HG03095 (cell line): ENCODE data around the gene MAPK8IP1.

ENCODE experiments used
- ATAC-seq: cut with Tn5 transposase; IDR thresholded peaks from one replicate; pipeline ENCODE4 v1.9.1; 2021; ENCODE audit warnings: moderate library complexity; ENCODE audit not compliant: unreplicated experiment

Gene MAPK8IP1

DNA sequence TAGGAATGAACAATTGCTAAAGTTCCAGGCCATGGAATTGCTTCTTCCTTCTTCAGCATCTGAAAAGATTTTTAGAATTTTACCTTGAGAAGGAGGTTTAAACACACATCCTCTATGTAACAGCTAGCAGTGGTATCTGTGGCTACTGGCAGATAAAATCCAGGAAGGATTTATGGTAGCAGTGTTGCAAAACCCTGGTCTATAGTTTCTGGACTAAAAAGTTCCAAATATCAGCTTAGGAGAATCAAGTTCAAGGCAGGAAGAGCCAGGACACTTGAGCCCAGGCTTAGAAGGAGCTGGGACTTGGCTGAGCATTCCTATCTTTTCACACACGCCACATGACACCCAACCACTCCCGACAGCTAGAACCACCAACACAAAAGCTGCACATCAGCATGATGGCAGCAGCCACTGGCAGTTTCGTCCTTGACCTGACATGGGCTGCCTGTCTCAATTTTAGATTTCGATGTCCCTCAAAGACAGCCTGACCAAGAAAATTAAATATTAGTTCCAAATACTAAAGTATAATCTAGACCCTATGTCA, 51.1 kb downstream of the MAPK8IP1 start:
- no peak for ATAC-seq

DNA sequence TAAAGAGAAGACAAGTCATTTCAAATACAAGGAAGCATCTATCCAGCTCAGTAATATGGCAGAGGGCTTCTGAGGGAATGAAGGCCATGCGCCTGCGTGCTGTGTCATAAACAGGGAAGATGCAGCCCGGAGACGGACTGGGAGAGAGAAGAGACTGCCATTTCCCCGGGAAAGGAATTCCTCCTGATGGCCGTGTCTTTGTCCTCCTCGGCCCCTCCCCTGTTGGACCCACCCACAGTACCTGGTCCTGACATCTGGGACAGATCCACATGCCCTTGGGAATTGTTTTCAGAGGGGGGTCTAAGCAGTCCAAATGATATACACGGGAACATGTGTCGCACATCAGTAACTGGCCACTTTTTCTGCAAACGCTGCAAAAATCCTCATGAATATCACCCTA, 52.5 kb downstream of the MAPK8IP1 start:
- ATAC-seq = no peak

GRCh38 chr11:45939836-45940235, 54.4 kb downstream of the MAPK8IP1 start:
- no peak for ATAC-seq

DNA sequence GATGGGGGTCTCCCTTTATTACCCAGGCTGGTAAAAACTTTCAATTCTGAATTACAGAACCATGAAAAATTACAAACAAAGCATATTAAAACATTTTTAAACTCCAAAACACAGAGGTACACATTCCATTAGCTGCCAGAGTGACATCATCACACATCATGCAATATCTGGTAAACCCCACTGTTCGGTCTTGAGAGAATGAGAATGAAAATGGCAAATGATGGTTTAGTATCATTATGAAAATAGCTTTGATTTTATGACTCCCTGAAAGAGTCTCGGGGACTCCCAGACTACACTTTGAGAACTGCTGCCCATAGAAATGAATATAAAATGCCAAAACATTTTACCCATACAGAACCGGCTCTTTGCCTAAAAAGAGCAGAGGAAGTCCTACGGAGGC, 55.8 kb downstream of the MAPK8IP1 start:
- ATAC-seq = no peak

- ATAC-seq = no peak
Observed at GRCh38 chr11:45942381-45942780, 56.9 kb downstream of the MAPK8IP1 start.

DNA sequence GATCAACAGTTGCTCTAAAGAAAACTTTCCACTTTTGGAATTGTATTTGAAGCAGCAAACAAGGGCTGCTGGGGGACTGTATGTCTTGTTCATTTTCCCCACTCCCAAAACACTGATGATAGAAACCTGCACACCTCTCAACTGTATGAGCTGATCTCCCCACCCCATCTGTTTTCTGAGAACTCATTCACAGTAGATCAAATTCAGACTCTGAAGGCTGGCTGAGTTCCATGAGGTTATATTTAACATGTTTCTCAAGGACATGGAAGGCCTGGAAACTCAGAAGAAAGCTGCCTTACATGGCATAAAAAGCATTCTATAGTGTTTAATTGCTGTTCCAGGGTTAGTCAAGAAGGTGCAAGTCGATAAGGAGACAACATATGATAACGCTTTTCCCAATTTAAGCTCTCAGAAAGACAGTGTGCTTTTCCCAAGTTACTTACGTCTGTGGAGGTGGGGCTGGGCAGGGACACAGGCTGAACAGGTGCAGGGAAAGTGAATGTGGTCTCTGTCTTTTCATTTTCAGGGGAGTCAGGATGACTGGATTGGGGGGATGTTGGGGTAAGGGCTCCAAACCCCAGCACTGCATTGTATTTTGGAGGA, 60.0 kb downstream of the MAPK8IP1 start:
- ATAC-seq = no peak

DNA sequence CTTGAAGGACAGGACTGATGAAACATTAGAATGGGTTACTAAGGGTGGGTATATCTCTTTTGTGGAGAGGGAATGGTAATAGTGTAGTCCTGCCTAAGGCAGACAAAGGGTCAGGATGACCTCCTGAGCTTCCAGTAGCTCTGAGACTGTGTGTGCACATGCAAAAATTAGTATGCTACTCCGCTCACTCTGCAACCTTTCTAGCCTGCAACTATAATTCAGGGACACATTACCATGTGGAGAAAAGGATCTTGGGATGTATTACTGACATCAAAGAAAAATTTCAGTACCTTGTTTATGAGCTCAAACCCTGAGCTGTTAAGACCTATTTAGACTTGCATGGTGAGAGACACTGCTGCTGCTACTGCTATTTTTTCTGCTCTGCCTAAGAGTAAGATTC, 62.4 kb downstream of the MAPK8IP1 start:
- no peak for ATAC-seq

GRCh38 chr11:45948356-45948755, 62.9 kb downstream of the MAPK8IP1 start:
- no peak for ATAC-seq

- ATAC-seq = no peak
Observed at GRCh38 chr11:45949992-45950407, 64.5 kb downstream of the MAPK8IP1 start.
